ENCODE data around the gene MET.
"Not testable (repeated sequence)": the region's sequence is repeated elsewhere in the genome, so short reads cannot be mapped to it uniquely, and the experiment has no call there.

MET gene

GRCh38 chr7:116698930-116699721 is 27.1 kb downstream of the MET start:
- DNase-seq, result no peak

GRCh38 chr7:116699722-116700120 is 27.7 kb downstream of the MET start:
- DNase-seq, result no peak

GRCh38 chr7:116702046-116702785 is 30.2 kb downstream of the MET start:
- DNase-seq, result no peak

GRCh38 chr7:116704650-116705228 is 32.7 kb downstream of the MET start:
- DNase-seq, result no peak

- DNase-seq, result no peak
Measured at GRCh38 chr7:116705419-116705818, 33.4 kb downstream of the MET start.

GRCh38 chr7:116706668-116707126 is 34.7 kb downstream of the MET start:
- DNase-seq, result no peak

GRCh38 chr7:116707289-116707688 is 35.3 kb downstream of the MET start:
- no peak for DNase-seq

- DNase-seq, result no peak
Measured at GRCh38 chr7:116708248-116708647, 36.3 kb downstream of the MET start.

- DNase-seq, result no peak
Measured at GRCh38 chr7:116708861-116709260, 36.9 kb downstream of the MET start.

- no peak for DNase-seq
Measured at GRCh38 chr7:116709336-116709735, 37.3 kb downstream of the MET start.

- no peak for DNase-seq
Measured at GRCh38 chr7:116710764-116711452, 38.9 kb downstream of the MET start.

GRCh38 chr7:116711790-116712189 is 39.8 kb downstream of the MET start:
- DNase-seq, result no peak

- DNase-seq, result no peak
Measured at GRCh38 chr7:116713500-116713899, 41.5 kb downstream of the MET start.

- no peak for DNase-seq
Measured at GRCh38 chr7:116713918-116714317, 41.9 kb downstream of the MET start.

- DNase-seq, result no peak
Measured at GRCh38 chr7:116715077-116715476, 43.1 kb downstream of the MET start.

- no peak for DNase-seq
Measured at GRCh38 chr7:116717137-116717536, 45.1 kb downstream of the MET start.

GRCh38 chr7:116723959-116724529 is 52.0 kb downstream of the MET start:
- not testable (repeated sequence) for DNase-seq

GRCh38 chr7:116724560-116725231 is 52.7 kb downstream of the MET start:
- DNase-seq, result no peak

- no peak for DNase-seq
Measured at GRCh38 chr7:116726149-116726548, 54.2 kb downstream of the MET start.

- DNase-seq, result no peak
Measured at GRCh38 chr7:116726713-116727431, 54.9 kb downstream of the MET start.

- DNase-seq, result no peak
Measured at GRCh38 chr7:116727432-116728009, 55.5 kb downstream of the MET start.

All from CD4-positive, alpha-beta T cell treated with Interleukin-4 for 4 hours (primary cell).